IPS DF 6.9 (cell line): ENCODE data around the gene PATE1.

ENCODE experiments used
- DNase-seq: peaks from one replicate; pipeline ENCODE4 v3.0.0-alpha.2; 2013; ENCODE audit warnings: low read depth, low spot score
- H3K27ac ChIP-seq: one replicate; pipeline ENCODE4 v1.5.1; 2013; ENCODE audit warnings: low read length, control low read depth
- H3K27me3 ChIP-seq: 2 replicates; pipeline ENCODE4 v1.6.1; 2013; ENCODE audit warnings: mild to moderate bottlenecking, low read length; ENCODE audit not compliant: control insufficient read depth, insufficient read depth
- H3K36me3 ChIP-seq: 2 replicates; pipeline ENCODE4 v1.6.1; 2013; ENCODE audit warnings: low read length; ENCODE audit not compliant: control insufficient read depth, insufficient read depth
- H3K4me1 ChIP-seq: 2 replicates; pipeline ENCODE4 v1.6.1; 2013; ENCODE audit warnings: low read length; ENCODE audit not compliant: control insufficient read depth, insufficient read depth
- H3K4me3 ChIP-seq: 2 replicates; pipeline ENCODE4 v1.5.1; 2013; ENCODE audit warnings: mild to moderate bottlenecking, low read length
- H3K9me3 ChIP-seq: 2 replicates; pipeline ENCODE4 v1.6.1; 2013; ENCODE audit warnings: low read length, inconsistent platforms; ENCODE audit not compliant: control insufficient read depth, insufficient read depth
- WGBS: extraction: QIAGEN DNeasy Blood & Tissue Kit; methylation state at CpG from one replicate; pipeline ENCODE4 v1.1.7; 2013; ENCODE audit warnings: mixed read lengths, missing lambda C conversion rate; ENCODE audit not compliant: insufficient read length, insufficient coverage; 5-methylcytosine and 5-hydroxymethylcytosine counted together

The PATE1 gene

DNA sequence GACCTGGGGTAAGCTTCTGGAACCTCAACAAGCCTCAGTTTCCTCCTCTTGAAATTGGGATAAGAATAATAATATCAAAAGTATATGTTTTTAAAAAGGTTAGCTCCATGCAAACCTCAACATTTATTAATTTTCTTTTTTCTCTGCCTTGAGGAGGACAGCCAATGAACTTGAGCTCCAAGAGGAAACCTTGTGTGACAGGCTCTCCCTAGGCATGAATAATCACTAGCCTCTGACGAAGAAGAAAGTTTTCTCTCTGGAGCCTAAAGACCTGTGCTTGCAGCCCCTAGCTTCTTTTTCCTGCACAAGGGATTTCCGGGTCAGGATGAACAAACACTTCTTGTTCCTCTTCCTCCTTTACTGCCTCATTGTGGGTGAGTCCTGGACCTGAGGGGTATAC lies 41.7 kb downstream of the PATE1 start, which contains the start of gene PATE3:
Gene PATE3, plus strand, starts transcription at position 301 of the 400 bp plus-strand sequence. Its CDS starts 25 bp downstream, at position 326.
- H3K4me1 ChIP-seq: no peaks in the 10 kb centered on the region
- H3K36me3 ChIP-seq: no peaks in the 10 kb centered on the region
- DNase-seq: no peak
- no peaks in the 10 kb centered on the region for H3K27me3 ChIP-seq
- no peak within 1 kb of the TSS for H3K4me3 ChIP-seq
- no peaks in the 10 kb centered on the region for H3K9me3 ChIP-seq
- H3K27ac ChIP-seq: no peak within 1 kb of the TSS
- WGBS: no CpG with 5 or more reads among the region's 2 CpGs

DNA sequence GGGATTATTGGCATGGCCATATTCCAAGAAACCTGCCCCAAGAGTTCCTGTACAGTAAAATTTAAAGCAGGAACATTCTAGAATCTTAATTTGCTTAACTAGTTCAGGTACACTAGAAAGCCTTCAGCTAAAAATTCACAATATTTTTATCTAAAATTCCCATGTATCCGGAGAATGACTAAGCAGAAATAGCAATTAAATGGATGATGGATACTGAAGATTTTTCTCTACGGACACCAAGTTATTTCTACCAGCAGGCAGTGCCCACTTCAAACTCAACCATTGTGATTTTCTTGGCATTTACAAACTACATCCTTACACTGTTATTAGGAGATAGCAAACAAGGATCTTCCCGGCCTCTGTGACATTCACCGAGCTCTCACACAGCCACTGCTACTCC lies 44.7 kb downstream of the PATE1 start:
- DNase-seq: no peak
- no peaks in the 10 kb centered on the region for H3K9me3 ChIP-seq
- no CpG with 5 or more reads among the region's 4 CpGs for WGBS
- no peak overlapping the region for H3K4me3 ChIP-seq
- H3K27me3 ChIP-seq: no peaks in the 10 kb centered on the region
- no peak overlapping the region for H3K27ac ChIP-seq
- no peaks in the 10 kb centered on the region for H3K36me3 ChIP-seq
- no peaks in the 10 kb centered on the region for H3K4me1 ChIP-seq

DNA sequence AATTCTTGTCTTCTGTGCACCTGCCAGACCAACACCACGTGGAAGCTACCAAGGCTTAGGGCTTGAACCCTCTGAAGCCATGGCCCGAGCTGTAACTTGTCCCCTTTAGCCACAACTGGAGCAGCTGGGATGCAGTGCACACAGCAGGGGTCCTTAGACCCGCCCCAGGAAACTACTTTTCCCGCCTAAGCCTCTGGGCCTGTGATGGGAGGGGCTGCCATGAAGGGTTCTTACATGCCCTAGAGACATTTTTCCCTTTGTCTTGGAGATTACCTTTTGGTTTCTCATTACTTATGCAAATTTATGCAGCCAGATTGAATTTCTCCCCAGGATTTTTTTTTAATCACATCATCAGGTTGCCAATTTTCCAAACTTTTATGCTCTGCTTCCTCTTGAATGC lies 51.6 kb downstream of the PATE1 start:
- Histone ChIP-seq H3K4me1 (peaks cover 2% of the 10 kb centered on the region; the same call in 1 of the 2 replicates), H3K9me3 (no peaks in the 10 kb centered on the region), H3K27me3 (no peaks in the 10 kb centered on the region), H3K36me3 (no peaks in the 10 kb centered on the region), H3K27ac (no peak overlapping the region), H3K4me3 (no peak overlapping the region)
- WGBS: no CpG with 5 or more reads among the region's 4 CpGs
- no peak for DNase-seq
